Measurements from ENCODE around the gene SLC25A20.
"Not testable (repeated sequence)": the region's sequence is repeated elsewhere in the genome, so short reads cannot be mapped to it uniquely, and the experiment has no call there.

Gene SLC25A20

DNA sequence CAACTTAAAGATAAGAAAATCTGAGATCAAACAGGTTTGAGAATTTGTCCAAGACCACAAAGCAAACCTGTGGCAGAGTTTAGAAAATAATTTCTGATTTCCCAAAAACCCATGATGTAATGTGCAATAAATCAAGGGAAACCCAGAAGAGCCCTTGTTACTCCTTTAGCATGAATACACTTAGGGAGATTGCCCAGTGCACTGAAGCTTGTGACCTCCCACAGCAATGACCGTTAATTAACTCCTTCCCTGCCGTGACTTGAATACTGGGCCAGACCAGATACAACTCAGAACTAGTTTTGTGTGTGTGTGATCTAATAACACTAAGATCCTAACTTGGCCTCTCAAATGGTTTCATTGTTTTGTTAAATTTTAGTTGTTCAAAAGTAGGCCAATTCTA is 53.5 kb downstream of the SLC25A20 start:
- DNase-seq (ENCODE audit: low read depth): no peak

DNA sequence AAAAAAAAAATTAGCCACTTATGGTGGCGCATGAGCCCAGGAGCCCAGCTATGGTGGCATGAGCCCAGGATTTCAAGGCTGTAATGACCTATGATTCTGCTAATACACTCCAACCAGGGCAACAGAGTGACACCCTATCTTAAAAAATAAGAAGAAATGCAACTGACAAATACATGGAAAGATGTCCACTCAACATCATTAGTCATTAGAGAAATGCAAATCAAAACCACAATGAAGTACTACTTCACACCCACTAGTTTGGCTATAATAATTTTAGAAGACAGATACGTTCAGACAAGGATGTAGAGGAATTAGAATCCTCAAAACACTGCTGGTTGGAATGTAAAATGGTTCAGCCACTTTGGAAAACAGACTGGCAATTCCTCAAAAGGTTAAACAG is 61.5 kb downstream of the SLC25A20 start:
- no peak for DNase-seq (ENCODE audit: low read depth)

DNA sequence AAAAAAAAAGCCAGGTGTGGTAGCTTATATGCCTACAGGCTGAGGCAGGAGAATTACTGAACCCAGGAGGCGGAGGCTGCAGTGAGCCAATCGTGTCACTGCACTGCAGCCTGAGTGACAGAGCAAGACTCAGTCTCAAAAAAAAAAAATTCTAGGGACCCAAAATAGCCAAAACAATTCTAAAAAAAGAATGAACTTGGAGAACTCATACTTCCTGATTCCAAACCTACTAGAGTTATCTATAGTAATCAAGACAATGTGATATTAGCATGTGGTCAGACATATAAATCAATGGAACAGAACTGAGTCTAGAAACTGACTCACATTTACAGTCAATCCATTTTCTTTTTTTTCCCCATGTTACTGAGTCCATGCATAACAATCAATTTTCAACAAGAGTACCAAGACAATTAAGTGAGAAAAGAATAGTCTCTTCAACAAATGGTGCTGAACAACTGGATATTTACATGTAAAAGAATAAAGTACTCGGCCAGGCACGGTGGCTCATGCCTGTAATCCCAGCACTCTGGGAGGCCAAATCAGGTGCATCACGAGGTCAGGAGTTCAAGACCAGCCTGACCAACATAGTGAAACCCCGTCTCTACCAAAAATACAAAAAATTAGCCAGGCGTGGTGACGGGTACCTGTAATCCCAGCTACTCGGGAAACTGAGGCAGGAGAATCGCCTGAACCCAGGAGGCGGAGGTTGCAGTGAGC is 62.9 kb downstream of the SLC25A20 start:
- no peak for DNase-seq (ENCODE audit: low read depth)

DNA sequence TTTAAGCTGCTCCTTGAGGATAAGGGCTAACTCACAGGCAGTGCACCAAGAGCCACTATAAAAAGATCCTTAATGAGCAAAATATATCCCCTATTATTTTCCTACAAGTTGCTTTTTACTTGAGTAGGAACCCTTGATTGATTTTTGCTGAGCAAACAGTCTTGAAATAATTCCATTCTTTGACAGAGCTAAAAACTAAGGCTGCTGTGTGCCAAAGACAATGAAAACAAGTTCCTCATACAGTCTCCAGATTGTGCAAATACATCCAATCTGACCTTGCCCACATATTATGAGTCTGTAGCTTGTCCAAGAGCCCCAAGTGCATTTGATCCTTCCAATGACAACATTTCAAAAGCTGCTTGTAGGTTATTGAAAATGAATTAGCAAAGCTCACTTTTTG is 66.0 kb downstream of the SLC25A20 start:
- DNase-seq (ENCODE audit: low read depth): peak; percentile 77

DNA sequence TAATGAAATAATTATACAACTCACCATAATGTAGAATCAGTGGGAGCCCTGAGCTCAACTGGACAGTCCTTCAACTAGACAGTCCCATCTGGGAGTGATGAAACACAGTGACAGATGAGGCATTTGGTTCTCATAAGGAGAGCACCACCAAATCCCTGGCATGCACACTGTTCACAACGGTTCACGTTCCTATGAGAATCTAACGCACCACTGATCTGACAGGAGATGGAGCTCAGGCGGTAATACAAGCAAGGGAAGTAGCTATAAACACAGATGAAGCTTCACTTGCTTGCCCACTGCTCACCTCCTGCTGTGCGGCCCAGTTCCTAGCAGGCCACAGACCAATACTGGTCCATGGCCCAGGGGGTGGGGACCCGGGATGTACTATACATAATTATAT is 68.0 kb downstream of the SLC25A20 start:
- no peak for DNase-seq (ENCODE audit: low read depth)

DNA sequence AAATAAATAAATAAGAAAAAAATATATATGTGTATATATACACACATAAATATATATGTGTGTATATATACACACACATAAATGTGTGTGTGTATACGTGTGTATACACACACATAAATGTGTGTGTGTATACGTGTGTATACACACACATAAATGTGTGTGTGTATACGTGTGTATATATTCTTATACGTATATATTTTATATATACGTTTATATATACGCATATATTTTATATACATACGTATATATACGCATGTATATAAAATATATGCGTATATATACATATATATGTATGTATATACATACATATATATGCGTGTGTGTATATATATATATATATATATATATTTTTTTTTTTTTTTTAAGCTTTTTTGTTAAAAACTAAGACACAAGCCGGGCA is 69.2 kb downstream of the SLC25A20 start:
- not testable (repeated sequence) for DNase-seq (ENCODE audit: low read depth)

DNA sequence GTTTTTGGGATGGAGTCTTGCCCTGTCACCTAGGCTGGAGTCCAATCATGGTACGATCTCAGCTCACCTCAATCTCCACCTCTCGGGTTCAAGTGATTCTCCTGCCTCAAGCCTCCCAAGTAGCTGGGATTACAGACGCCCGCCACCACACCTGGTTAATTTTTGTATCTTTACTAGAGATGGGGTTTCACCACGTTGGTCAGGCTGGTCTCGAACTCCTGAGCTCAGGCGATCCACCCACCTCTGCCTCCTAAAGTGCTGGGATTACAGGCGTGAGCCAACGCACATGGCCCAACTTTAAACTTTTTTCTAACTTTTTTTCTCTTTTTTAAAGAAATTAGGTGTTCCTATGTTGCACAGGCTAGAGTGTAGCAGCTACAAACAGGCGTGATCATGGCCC is 70.8 kb downstream of the SLC25A20 start:
- not testable (repeated sequence) for DNase-seq (ENCODE audit: low read depth)

DNA sequence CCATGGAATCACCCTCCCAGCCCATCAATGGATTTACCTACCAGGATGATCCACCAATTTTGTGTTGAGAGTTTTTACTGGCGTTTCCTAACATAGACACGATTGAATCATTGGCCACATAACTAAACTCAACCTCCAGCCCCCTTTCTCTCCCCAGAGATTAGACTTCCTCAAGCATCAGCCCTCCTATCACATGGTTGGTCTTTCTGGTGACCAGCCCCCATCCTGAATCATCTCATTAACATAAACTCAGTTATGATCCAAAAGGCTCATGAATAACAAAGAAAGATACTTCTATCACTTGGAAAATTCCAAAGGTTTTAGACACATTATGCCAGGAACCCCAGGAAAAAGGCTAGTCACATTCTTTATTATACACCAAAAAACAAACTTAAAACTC is 72.2 kb downstream of the SLC25A20 start:
- peak; percentile 84 for DNase-seq (ENCODE audit: low read depth)

DNA sequence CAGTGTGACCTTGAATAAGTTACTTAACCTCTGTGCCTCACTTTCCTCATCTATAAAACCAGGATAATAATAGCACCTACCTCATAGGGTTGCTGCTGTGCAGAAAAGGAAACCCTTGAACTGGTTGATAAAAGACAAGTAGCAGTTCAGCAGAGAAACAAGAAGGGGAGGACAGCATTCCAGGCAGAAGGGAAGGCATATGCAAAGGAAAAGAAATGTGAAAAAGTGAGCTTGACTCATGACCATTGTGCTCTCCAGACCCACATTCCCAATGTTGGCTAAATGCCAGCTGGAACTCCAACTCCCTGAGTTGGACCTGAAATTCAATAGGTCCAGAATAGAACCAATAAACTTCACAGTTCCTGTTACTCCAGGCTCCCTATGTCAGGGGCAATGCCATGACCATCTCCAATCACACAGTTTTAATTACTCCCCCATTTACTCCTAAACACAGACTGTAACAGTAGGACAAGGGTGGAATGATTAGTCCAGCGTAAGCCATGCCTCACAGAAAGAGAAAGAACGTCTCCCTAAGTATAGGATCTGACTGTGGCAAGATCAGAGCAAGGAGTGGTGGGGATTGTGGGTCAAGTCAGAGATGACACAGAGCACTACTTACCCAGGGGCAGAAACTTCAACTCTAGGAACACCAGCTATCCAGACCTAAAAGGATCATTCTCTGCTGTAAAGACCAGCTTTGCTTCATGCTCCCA is 77.9 kb downstream of the SLC25A20 start:
- peak; percentile 21 for DNase-seq (ENCODE audit: low read depth)

DNA sequence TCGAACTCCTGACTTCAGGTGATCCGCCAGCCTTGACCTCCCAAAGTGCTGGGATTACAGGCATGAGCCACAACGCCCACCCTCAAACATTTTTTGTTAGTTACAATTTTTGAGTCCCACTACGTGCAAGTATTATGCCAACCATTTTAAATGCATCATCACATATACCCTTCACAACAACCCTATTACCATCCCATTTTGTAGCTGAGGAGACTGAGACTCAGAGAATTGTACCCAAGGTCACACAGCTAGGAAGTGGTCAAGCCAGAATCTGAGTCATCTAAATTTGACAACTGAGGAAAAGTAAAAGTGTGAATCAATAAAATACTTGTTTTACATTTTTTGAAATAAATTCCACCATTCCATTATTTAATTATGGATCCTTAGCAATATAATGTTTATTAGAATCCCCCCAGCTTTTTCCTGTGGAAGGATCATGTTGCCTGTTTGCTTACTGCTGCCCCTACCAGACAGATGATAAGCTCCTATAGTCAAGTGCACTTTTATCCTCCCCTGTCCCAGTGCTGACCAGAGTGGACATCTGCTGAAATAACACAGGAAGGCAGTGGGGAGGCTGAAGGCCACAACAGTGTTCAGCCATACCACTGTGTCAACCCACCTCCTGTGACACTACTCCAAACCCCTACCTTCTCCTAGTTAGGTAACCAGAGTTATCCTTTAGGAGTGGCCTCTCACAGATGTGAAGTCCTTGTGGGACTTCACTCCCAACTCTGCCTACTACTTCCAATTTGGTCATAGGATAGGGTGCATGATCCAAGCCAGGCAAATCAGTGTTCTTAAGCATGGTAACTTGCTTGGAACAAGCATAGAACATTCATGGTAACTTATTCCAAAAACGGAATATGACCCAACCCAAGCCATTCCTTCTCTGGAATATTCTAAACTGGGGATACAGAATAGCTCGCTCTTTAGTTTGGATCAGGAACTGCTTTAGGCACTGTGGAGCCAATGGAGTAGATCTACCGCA is 79.2 kb downstream of the SLC25A20 start:
- no peak for DNase-seq (ENCODE audit: low read depth)

DNA sequence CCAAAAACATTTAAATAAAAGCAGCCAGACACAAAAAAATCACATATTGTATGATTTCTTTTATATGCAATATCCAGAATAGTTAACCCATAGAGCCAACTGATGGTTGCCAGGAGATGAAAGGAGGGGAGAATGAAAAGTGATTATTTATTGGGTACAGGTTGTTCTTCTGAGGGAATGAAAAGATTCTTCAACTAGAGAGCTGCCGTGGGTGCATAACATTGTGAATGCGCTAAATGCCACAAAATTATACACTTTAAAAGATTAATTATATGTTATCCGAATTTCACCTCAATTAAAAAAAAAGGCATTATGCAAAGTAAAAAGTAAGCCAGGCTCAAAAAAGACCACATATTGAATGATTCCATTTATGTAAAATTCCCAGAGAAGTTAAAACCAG is 87.2 kb downstream of the SLC25A20 start:
- DNase-seq (ENCODE audit: low read depth): no peak
